GM12801 (cell line): ENCODE data around the gene RANBP9.

ENCODE experiments used
- CTCF ChIP-seq: IDR thresholded peaks from one replicate; pipeline ENCODE4 v1.5.1; 2011; ENCODE audit warnings: control low read depth; ENCODE audit not compliant: insufficient read length; ENCODE audit errors: extremely low read depth

The RANBP9 gene

GRCh38 chr6:13629459-13630116, 82.0 kb downstream of the RANBP9 start:
- TF ChIP-seq CTCF = no peak

GRCh38 chr6:13624871-13625288, 86.8 kb downstream of the RANBP9 start:
- TF ChIP-seq CTCF = no peak

- TF ChIP-seq CTCF = no peak
Measured at GRCh38 chr6:13617066-13617465, 94.6 kb downstream of the RANBP9 start.

- TF ChIP-seq CTCF = no peak
Measured at GRCh38 chr6:13615792-13616120, 95.9 kb downstream of the RANBP9 start.

GRCh38 chr6:13614926-13615791, 96.5 kb downstream of the RANBP9 start, which contains the start of gene NOL7:
NOL7 (plus strand) TSS chr6:13615335; CDS start chr6:13615359, 24 bp downstream.
- TF ChIP-seq CTCF = peak; percentile 48

GRCh38 chr6:13614126-13614925, 97.3 kb downstream of the RANBP9 start:
- no peak for TF ChIP-seq CTCF

- TF ChIP-seq CTCF = no peak
Measured at GRCh38 chr6:13613029-13613594, 98.5 kb downstream of the RANBP9 start.
